Embryonic facial prominence (tissue), 1 donor: ENCODE measurements around the gene PCBP1.
"Not testable (repeated sequence)": the region's sequence is repeated elsewhere in the genome, so short reads cannot be mapped to it uniquely, and the experiment has no call there.

Experiments used
- DNase-seq: peaks from one replicate; pipeline ENCODE4 v3.0.0-alpha.2; 2016; ENCODE audit errors: extremely low spot score

The PCBP1 gene

DNA sequence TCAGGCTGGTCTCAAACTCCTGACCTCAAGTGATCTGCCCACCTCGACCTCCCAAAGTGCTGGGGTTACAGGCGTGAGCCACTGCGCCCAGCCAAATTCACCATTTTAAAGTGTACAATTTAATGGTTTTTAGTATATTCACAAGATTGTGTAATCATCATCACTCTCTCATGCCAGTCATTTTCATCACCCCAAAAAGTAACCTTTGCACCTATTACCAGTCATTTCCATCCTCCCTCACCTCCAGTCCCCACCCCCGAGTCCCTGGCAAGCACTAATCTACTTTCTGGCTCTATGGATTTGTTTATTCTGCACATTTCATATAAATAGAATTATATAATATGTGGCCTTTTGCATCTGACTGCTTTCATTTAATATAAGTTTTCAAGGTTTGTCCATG is 10.8 kb downstream of the PCBP1 start:
- DNase-seq, result no peak

GRCh38 chr2:70099270-70099669 is 12.0 kb downstream of the PCBP1 start:
- DNase-seq, result no peak

- no peak for DNase-seq
Measured at GRCh38 chr2:70101174-70101573, 13.9 kb downstream of the PCBP1 start.

GRCh38 chr2:70101686-70102085 is 14.4 kb downstream of the PCBP1 start:
- DNase-seq, result not testable (repeated sequence)

DNA sequence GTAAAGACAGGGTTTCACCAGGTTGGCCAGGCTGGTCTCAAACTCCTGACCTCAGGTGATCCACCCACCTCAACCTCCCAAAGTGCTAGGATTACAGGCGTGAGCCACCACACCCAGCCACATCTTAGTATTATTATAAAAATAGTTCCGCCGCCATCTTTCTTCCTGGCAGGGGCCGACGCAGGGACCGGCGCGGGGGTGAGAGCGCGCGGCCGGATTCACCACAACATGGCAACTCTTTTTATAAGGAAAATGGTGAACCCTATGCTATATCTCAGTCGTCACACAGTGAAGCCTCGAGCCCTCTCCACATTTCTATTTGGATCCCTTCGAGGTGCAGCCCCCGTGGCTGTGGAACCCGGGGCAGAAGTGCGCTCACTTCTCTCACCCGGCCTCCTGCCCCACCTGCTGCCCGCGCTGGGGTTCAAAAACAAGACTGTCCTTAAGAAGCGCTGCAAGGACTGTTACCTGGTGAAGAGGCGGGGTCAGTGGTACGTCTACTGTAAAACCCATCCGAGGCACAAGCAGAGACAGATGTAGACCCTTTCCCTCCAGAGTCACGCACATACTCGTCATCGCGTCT is 15.1 kb downstream of the PCBP1 start:
- DNase-seq, result not testable (repeated sequence)

- no peak for DNase-seq
Measured at GRCh38 chr2:70103531-70104061, 16.3 kb downstream of the PCBP1 start.

- peak; percentile 74 for DNase-seq
Measured at GRCh38 chr2:70104231-70105111, 17.2 kb downstream of the PCBP1 start.

DNA sequence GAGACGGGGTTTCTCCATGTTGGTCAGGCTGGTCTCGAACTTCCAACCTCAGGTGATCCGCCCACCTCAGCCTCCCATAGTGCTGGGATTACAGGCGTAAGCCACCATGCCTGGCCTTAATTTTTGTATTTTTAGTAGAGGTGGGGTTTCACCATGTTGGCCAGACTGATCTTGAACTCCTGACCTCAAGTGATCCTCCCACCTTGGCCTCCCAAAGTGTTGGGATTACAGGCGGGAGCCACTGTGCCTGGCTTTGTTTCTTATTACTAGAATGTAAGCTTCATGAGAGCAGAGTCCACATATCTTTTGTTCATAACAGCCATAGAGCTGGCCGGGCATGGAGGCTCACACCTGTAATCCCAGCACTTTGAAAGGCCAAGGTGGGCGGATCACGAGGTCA is 18.9 kb downstream of the PCBP1 start:
- DNase-seq, result not testable (repeated sequence)

DNA sequence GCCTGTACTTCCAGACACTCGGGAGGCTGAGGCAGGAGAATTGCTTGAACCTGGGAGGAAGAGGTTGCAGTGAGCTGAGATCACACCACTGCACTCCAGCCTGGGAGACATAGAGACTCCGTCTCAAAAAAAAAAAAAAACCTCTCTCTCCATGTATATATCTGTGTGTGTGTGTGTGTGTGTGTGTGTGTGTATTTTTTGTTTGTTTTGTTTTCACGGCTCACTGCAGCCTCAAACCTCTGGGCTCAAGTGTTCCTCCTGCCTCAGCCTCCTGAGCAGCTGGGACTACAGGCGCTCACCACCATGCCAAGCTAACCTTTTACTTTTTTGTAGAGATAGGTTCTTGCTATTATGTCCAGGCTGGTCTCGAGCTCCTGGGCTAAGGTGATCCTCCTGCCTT is 23.1 kb downstream of the PCBP1 start:
- DNase-seq, result not testable (repeated sequence)

DNA sequence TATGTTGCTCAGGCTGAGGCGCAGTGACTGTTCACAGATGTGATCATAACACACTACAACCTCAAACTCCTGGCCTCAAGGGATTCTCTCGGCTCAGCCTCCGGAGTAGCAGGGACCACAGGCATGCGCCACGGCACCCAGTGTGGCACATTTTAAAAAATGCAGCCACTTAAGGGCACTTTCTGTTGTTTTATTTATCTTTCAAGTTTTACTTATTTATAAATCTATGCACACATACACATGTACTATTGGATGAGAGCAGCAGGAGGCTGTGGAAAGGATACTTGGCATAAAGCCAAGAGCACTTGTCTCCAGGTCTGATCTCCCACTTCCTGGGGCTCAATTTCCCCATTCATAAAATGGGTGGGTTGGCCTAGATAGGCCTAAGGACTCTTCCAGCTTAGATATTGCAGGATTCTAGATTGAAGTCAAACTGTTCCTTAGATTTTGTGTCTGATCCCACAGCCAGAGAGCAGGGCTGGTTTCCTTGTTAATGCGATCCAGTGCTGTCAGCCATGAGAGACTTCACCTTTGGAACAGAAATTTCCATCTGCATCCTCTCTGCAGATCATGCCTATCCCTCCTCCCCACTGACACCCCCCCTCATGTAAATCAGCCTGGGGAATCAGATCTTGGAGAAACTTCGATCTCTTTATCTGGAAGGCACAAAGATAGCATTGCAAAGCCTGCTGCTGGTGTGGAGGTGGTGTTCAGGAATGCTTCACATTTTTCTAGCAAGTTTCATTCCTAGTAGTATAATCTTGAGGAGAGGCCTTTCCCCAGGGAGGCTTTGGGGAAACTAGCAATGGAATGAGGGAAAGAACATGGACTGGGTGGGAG is 24.7 kb downstream of the PCBP1 start:
- no peak for DNase-seq

GRCh38 chr2:70113359-70114070 is 26.2 kb downstream of the PCBP1 start:
- DNase-seq, result no peak

DNA sequence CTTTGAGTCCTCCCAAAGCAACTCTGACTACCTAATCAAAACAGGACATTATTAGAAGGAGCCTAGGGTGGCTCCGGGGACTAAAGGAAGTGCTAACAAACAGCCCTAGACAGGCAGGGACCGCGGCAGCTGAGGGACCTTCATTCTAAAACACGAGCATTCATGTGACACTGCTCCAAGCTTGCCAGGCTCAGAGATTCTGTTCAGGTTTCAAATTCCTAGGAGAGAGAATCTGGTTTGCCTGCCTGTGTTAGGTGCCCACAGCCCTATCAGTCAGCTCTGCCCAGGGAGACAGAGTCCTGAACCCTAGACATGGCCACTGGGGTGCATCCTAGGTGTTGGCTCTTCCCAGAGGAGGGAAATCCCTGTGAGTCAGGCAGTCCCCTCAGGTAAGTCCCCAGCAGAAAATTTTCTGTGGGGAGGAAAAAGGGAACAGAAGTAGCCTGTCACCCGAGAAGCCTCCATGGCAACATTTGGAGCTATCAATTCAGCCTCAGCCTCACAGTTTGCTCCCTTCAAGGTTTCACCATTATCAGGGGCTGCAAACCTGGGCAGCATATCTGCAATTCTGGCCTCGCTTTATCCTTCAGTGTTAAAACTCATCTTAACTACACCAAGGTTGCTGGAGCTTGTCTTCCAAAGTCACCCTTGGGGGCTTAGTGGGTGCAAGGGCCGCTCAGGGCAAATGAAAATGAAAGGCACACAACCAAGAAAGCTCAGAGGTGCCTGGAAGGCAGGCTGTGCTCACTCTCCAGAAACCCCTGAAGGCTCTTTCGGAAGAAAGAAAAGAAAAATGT is 28.6 kb downstream of the PCBP1 start:
- no peak for DNase-seq

DNA sequence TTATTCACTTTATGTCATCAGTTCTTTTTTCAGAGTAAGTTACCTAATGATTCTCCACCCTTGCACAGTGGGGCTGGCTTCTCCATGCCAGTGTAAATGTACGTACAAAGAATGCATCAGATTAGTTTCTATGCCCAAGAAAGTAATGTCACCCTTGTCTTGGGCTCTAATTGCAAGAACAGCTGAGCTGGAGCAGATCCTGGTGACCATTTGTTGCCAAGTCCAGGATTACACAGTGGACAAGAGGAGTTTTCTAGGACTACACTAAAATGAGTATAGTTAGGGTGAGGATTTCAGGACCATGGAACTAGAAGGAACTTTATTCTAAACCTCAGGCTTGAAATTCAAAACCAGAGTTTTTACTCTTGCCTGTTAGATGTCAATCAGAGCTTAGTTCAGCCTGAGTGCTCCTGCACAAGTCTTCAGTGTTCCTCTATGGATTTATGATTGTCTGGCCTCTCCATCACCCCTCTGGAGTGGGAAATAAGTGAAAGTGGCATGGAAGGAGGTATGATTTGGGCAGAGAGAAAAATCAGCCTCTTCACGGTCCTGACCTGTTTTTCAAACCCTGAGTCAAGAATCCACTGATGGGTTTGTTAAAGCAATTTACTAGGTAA is 29.8 kb downstream of the PCBP1 start:
- no peak for DNase-seq

DNA sequence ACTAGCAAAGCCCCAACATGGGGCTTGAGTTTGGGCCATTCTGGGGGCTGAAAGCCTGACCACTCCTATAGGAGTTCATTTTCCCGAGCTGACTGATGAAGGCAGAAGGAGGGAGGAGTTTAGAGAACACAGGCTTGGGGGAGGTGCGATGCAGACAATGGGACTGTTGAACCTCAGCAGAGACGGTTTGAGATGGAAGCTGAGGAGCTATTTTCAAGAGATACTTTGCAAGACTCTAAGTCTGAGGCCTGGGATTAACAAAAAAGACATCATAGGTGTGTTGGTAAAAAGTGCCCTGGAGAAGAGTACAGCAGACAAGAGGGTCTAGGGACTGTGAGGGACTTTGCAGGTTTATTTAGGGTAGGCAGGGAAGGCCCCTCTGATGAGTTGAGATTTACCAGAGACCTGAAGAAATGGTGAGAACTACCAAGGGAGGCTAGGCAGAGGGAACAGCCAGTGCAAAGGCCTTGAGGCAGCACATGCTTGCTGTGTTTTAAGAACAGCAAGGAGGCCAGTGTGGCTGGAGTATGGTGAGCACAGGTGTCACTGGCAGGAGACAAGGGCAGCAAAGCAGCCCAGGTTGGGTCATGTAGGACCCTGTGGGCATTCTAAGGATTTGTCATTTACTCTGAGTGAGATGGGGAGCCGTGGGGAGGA is 31.6 kb downstream of the PCBP1 start:
- no peak for DNase-seq

DNA sequence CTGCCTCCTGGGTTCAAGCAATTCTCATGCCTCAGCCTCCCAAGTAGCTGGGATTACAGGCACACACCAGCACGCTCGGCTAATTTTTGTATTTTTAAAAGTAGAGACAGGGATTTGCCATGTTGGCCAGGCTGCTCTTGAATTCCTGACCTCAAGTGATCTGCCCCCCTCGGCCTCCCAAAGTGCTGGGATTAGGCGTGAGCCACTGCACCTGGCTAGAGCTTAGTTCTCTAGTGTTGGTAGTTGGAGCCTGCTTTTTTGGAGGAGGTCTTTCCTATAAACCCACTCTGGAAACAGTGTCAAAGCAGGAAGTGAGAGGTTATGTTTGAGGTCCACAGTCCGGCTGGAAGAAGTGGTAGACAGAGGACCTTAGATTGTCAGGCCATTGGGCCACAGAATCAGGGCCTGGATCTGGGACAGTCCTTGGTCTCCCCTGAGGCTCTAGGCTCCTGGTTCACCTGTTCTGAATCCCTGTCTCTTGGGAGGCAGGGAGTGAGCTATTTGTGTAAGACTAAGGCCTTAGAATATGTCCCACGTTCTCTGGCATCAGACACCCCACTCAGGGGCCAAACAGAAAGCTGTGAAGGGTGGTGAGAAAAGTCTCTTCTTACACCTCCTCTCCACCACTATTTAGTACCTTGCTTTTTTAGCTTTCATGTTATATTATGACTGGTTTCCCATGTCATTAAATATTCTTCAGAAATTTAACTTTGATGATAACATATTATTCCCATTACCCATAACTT is 34.5 kb downstream of the PCBP1 start:
- no peak for DNase-seq

GRCh38 chr2:70122470-70122869 is 35.2 kb downstream of the PCBP1 start:
- no peak for DNase-seq

GRCh38 chr2:70123051-70123828 is 36.0 kb downstream of the PCBP1 start:
- DNase-seq, result no peak

GRCh38 chr2:70123829-70124116 is 36.5 kb downstream of the PCBP1 start:
- no peak for DNase-seq
